ENCODE measurements around the gene FANCG. TPM values are rescaled to one million over a fixed set of nuclear protein-coding genes. Genes with fewer than 3 reads are reported as not detected.

FANCG gene
- total RNA-seq, 1 experiment from 2014 or later: 73.8 TPM

DNA sequence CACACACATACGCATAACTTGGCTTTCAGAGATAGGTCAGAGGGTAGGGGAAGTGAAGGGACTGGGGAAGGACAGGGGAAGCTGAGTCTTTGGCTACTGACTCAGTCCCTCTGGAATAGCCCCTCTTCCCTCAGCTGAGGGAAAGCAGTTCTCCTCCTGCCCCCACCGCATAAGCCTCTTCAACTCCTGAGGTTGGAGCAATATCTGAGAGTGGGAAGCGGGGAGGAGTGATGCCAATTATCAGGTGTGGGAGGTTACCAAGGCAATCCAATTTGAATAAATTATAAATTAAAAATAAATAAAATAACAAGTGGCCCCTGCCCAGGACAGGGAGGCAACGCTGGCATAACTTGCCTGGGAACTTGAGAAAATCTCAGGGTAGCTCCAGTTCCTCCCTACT is 24.8 kb upstream of the FANCG start:
- POLR2A ChIA-PET: interaction anchor here (1.8 kb wide), 1 partner anchor 9 kb away, joined by 4 read pairs; no protein-coding TSS in a partner anchor
- no peaks in the 10 kb centered on the region; the same call in 1 of the 2 replicates for H3K36me3 ChIP-seq (ENCODE audit: control insufficient read depth, insufficient read depth, low read length)

DNA sequence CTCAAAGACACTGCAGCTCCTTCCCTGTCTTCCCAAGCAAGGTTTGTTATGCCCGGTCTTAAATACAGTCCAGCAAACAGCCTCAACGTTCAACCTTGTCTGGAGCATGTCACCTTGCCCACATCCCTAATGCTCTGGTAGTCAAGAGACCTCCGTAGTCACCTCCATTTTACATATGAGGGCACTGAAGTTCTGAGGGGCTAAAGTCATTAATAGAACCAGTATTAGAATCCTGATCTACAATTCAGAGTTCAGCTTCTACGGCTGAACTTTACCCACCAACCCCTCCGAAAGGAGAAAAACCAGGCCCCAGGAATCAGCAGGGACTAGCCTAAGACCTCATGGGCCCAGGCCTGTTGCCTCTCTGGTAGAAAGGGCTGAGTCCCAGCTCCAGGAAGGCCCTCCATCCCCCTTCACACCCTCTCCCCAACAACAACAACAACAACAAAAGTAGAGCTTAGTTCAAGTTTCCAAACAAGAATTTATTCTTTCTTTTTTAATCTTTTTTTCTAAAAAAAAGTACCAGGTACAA is 24.0 kb upstream of the FANCG start:
- ChIA-PET POLR2A (interaction anchor here (0.5 to 1.8 kb wide), 6 partner anchors 10 to 82 kb away, joined by 3 to 12 read pairs (median 4); partner anchors contain the start of genes ATOSB, FANCG, UNC13B and VCP), CTCF (interaction anchor here (1.7 kb wide), 1 partner anchor 12 kb away, joined by 4 read pairs; the partner anchor contains the start of gene ATOSB)
- Histone ChIP-seq H3K27ac (ENCODE audit: low read length) (peak overlapping the region; percentile 96), H3K36me3 (ENCODE audit: control insufficient read depth, insufficient read depth, low read length) (no peaks in the 10 kb centered on the region; the same call in 1 of the 2 replicates), H3K4me1 (ENCODE audit: control insufficient read depth, insufficient read depth, low read length) (peaks cover 18% of the 10 kb centered on the region), H3K27me3 (ENCODE audit: control insufficient read depth, insufficient read depth, low read length) (no peaks in the 10 kb centered on the region), H3K9me3 (ENCODE audit: control insufficient read depth, insufficient read depth, low read depth, low read length) (no peaks in the 10 kb centered on the region), H3K4me3 (ENCODE audit: low read depth in 2 of 2, low read length in 2 of 2) (peak overlapping the region; percentile 80 to 97)
- no TSS peak for BruUV-seq (replicated peaks)
- in situ Hi-C loops (cut with HindIII; ENCODE audit: low pct_unique_long_range_greater_than_20kb, low sequenced_read_pairs): no loop called here
- TF ChIP-seq, protein P1, sequence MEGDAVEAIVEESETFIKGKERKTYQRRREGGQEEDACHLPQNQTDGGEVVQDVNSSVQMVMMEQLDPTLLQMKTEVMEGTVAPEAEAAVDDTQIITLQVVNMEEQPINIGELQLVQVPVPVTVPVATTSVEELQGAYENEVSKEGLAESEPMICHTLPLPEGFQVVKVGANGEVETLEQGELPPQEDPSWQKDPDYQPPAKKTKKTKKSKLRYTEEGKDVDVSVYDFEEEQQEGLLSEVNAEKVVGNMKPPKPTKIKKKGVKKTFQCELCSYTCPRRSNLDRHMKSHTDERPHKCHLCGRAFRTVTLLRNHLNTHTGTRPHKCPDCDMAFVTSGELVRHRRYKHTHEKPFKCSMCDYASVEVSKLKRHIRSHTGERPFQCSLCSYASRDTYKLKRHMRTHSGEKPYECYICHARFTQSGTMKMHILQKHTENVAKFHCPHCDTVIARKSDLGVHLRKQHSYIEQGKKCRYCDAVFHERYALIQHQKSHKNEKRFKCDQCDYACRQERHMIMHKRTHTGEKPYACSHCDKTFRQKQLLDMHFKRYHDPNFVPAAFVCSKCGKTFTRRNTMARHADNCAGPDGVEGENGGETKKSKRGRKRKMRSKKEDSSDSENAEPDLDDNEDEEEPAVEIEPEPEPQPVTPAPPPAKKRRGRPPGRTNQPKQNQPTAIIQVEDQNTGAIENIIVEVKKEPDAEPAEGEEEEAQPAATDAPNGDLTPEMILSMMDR (IDR thresholded peaks at IDR 0.05): no peak
- TF ChIP-seq TCF7L2 (IDR thresholded peaks at IDR 0.05; ENCODE audit: low read depth, low read length) (no peak), POLR2AphosphoS5 (IDR thresholded peaks at IDR 0.05; ENCODE audit: low read depth, low read length) (no peak), SIN3A (IDR thresholded peaks at IDR 0.05; ENCODE audit: borderline replicate concordance, insufficient read depth, low read depth, low read length) (no peak)
- TF ChIP-seq, protein P2, sequence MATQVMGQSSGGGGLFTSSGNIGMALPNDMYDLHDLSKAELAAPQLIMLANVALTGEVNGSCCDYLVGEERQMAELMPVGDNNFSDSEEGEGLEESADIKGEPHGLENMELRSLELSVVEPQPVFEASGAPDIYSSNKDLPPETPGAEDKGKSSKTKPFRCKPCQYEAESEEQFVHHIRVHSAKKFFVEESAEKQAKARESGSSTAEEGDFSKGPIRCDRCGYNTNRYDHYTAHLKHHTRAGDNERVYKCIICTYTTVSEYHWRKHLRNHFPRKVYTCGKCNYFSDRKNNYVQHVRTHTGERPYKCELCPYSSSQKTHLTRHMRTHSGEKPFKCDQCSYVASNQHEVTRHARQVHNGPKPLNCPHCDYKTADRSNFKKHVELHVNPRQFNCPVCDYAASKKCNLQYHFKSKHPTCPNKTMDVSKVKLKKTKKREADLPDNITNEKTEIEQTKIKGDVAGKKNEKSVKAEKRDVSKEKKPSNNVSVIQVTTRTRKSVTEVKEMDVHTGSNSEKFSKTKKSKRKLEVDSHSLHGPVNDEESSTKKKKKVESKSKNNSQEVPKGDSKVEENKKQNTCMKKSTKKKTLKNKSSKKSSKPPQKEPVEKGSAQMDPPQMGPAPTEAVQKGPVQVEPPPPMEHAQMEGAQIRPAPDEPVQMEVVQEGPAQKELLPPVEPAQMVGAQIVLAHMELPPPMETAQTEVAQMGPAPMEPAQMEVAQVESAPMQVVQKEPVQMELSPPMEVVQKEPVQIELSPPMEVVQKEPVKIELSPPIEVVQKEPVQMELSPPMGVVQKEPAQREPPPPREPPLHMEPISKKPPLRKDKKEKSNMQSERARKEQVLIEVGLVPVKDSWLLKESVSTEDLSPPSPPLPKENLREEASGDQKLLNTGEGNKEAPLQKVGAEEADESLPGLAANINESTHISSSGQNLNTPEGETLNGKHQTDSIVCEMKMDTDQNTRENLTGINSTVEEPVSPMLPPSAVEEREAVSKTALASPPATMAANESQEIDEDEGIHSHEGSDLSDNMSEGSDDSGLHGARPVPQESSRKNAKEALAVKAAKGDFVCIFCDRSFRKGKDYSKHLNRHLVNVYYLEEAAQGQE (IDR thresholded peaks at IDR 0.05; ENCODE audit: insufficient read depth in 1 of 2, low read depth in 2 of 2, low read length in 1 of 2): no peak
- intact Hi-C loops (cut with micrococcal nuclease; ENCODE audit: unreplicated experiment): no loop called here
- ATAC-seq (no peak), DNase-seq (ENCODE audit: low read depth, low spot score) (no peak)

More for the DNA sequence above, 24.8 kb upstream of the FANCG start:
- Histone ChIP-seq H3K27ac (ENCODE audit: low read length) (no peak overlapping the region), H3K9me3 (ENCODE audit: control insufficient read depth, insufficient read depth, low read depth, low read length) (no peaks in the 10 kb centered on the region), H3K4me3 (ENCODE audit: low read depth in 2 of 2, low read length in 2 of 2) (no peak overlapping the region), H3K4me1 (ENCODE audit: control insufficient read depth, insufficient read depth, low read length) (peaks cover 19% of the 10 kb centered on the region), H3K27me3 (ENCODE audit: control insufficient read depth, insufficient read depth, low read length) (no peaks in the 10 kb centered on the region)
- CTCF ChIA-PET: no interaction called here
- ATAC-seq (no peak), DNase-seq (ENCODE audit: low read depth, low spot score) (no peak)
- in situ Hi-C loops (cut with HindIII; ENCODE audit: low pct_unique_long_range_greater_than_20kb, low sequenced_read_pairs) (no loop called here), intact Hi-C loops (cut with micrococcal nuclease; ENCODE audit: unreplicated experiment) (no loop called here)
- no TSS peak for BruUV-seq (replicated peaks)
- TF ChIP-seq SIN3A (IDR thresholded peaks at IDR 0.05; ENCODE audit: borderline replicate concordance, insufficient read depth, low read depth, low read length) (no peak), TCF7L2 (IDR thresholded peaks at IDR 0.05; ENCODE audit: low read depth, low read length) (no peak), POLR2AphosphoS5 (IDR thresholded peaks at IDR 0.05; ENCODE audit: low read depth, low read length) (no peak)
- TF ChIP-seq, protein P1 (IDR thresholded peaks at IDR 0.05): no peak
- TF ChIP-seq, protein P2 (IDR thresholded peaks at IDR 0.05; ENCODE audit: insufficient read depth in 1 of 2, low read depth in 2 of 2, low read length in 1 of 2): no peak

Data from Panc1 (cell line).